ENCODE measurements around the gene SDS.

The SDS gene

GRCh38 chr12:113438523-113439300 is 35.0 kb upstream of the SDS start:
- no peak for TF ChIP-seq ZFX (IDR thresholded peaks at IDR 0.05; ENCODE audit: borderline replicate concordance)
- no peak for TF ChIP-seq CTCF (IDR thresholded peaks at IDR 0.05)
- H3K27ac ChIP-seq: no peak overlapping the region

- no peak overlapping the region for H3K27ac ChIP-seq
- TF ChIP-seq ZFX (IDR thresholded peaks at IDR 0.05; ENCODE audit: borderline replicate concordance): no peak
Observed at GRCh38 chr12:113437729-113438100, 34.0 kb upstream of the SDS start.

GRCh38 chr12:113436993-113437728 is 33.5 kb upstream of the SDS start:
- TF ChIP-seq CTCF (IDR thresholded peaks at IDR 0.05): no peak
- TF ChIP-seq ZFX (IDR thresholded peaks at IDR 0.05; ENCODE audit: borderline replicate concordance): no peak
- H3K27ac ChIP-seq: no peak overlapping the region

- TF ChIP-seq CTCF (IDR thresholded peaks at IDR 0.05): no peak
- H3K27ac ChIP-seq: no peak overlapping the region
Observed at GRCh38 chr12:113436586-113436985, 32.9 kb upstream of the SDS start.

- TF ChIP-seq CTCF (IDR thresholded peaks at IDR 0.05) (no peak), ZFX (IDR thresholded peaks at IDR 0.05; ENCODE audit: borderline replicate concordance) (no peak)
- H3K27ac ChIP-seq: no peak overlapping the region
Observed at GRCh38 chr12:113435367-113435766, 31.7 kb upstream of the SDS start.

- no peak overlapping the region for H3K27ac ChIP-seq
- TF ChIP-seq ZFX (IDR thresholded peaks at IDR 0.05; ENCODE audit: borderline replicate concordance) (no peak), CTCF (IDR thresholded peaks at IDR 0.05) (no peak)
Observed at GRCh38 chr12:113432986-113433385, 29.3 kb upstream of the SDS start.

- TF ChIP-seq ZFX (IDR thresholded peaks at IDR 0.05; ENCODE audit: borderline replicate concordance) (no peak), CTCF (IDR thresholded peaks at IDR 0.05) (no peak)
- H3K27ac ChIP-seq: no peak overlapping the region
Observed at GRCh38 chr12:113428482-113428881, 24.8 kb upstream of the SDS start.

Data from 22Rv1 (cell line).